ENCODE data around the gene HES2.

DNA sequence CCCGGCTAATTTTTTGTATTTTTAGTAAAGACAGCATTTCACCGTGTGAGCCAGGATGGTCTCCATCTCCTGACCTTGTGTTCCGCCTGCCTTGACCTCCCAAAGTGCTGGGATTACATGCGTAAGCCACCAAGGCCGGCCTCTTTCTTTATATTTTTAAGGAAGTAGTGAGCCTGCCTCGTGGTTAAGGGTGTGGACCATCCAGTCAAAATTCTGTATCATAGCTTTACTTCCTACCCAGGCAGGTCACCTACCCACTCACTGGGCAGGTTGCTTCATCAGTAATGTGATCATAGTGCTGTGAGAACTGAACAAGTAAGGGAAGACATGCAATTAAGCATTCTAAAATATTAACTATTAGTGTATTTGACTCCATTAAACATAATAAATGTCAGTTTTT lies 18.0 kb downstream of the HES2 start:
- TF ChIP-seq POLR2AphosphoS5 (IDR thresholded peaks at IDR 0.05; ENCODE audit: borderline replicate concordance, low read depth, low read length) (no peak), EZH2 (IDR thresholded peaks at IDR 0.05) (no peak), FOXP2 (optimal IDR thresholded peaks at IDR 0.05; ENCODE audit: control extremely low read depth, extremely low read length, insufficient read depth) (no peak)

Measured in SK-N-MC (cell line).